Effector memory CD8-positive, alpha-beta T cell (primary cell): ENCODE data around the gene EHD1.
"Not testable (repeated sequence)": the region's sequence is repeated elsewhere in the genome, so short reads cannot be mapped to it uniquely, and the experiment has no call there.

Source experiments
- ATAC-seq: fragments of 150-1000 bp; cut with Tn5 transposase; replicated peaks from 2 replicates; pipeline ENCODE4 v1.10.0; 2021; ENCODE audit warnings: mild to moderate bottlenecking, moderate library complexity
- DNase-seq, 3 experiments: peaks; one replicate each; pipeline ENCODE4 v3.0.0; 2021
- H3K27ac Mint-ChIP-seq, 2 donors: one replicate each; pipeline ENCODE4 v1.8.0; 2022; ENCODE audit warnings: mild to moderate bottlenecking in 2 of 2, mixed read lengths in 2 of 2, moderate library complexity in 2 of 2
- H3K27me3 Mint-ChIP-seq, 2 donors: one replicate each; pipeline ENCODE4 v1.8.0; 2022; ENCODE audit warnings: mixed read lengths in 2 of 2
- H3K36me3 Mint-ChIP-seq: one replicate; pipeline ENCODE4 v1.8.0; 2022; ENCODE audit warnings: mild to moderate bottlenecking, moderate library complexity, mixed read lengths; ENCODE audit not compliant: insufficient read depth
- H3K4me1 Mint-ChIP-seq, 2 donors: one replicate each; pipeline ENCODE4 v1.8.0; 2022; ENCODE audit warnings: low read depth in 2 of 2, mixed read lengths in 2 of 2
- H3K4me3 Mint-ChIP-seq, 2 donors: one replicate each; pipeline ENCODE4 v1.8.0; 2022; ENCODE audit warnings: mild to moderate bottlenecking in 2 of 2, mixed read lengths in 2 of 2, moderate library complexity in 2 of 2
- H3K9me3 Mint-ChIP-seq, 2 donors: one replicate each; pipeline ENCODE4 v1.8.0; 2022; ENCODE audit warnings: mixed read lengths in 2 of 2

The EHD1 gene

GRCh38 chr11:64849598-64850356, 28.6 kb downstream of the EHD1 start:
- DNase-seq (no peak), ATAC-seq (no peak)
- Mint-ChIP-seq H3K4me3 (peak overlapping the region; percentile 31 to 53), H3K36me3 (peaks cover 83% of the 10 kb centered on the region), H3K9me3 (no peaks in the 10 kb centered on the region), H3K4me1 (peaks cover 62 to 67% of the 10 kb centered on the region in 2 donors), H3K27ac (peak overlapping the region; percentile 86 to 90), H3K27me3 (no peaks in the 10 kb centered on the region)

- ATAC-seq = peak; percentile 5
- Mint-ChIP-seq H3K4me1 (peaks cover 55 to 60% of the 10 kb centered on the region in 2 donors), H3K4me3 (peak overlapping the region; percentile 31 to 53), H3K36me3 (peaks cover 77% of the 10 kb centered on the region), H3K27ac (peak overlapping the region; percentile 49 to 86), H3K9me3 (no peaks in the 10 kb centered on the region), H3K27me3 (no peaks in the 10 kb centered on the region)
- DNase-seq = no peak
Observed at GRCh38 chr11:64848826-64849597, 29.4 kb downstream of the EHD1 start.

- DNase-seq (no peak), ATAC-seq (no peak)
- peaks cover 73% of the 10 kb centered on the region for H3K36me3 Mint-ChIP-seq
- H3K27me3 Mint-ChIP-seq = no peaks in the 10 kb centered on the region
- no peaks in the 10 kb centered on the region for H3K9me3 Mint-ChIP-seq
- H3K4me1 Mint-ChIP-seq = peaks cover 57 to 63% of the 10 kb centered on the region in 2 donors
- H3K4me3 Mint-ChIP-seq = peak overlapping the region; percentile 11 to 53
- peak overlapping the region; percentile 19 to 86 for H3K27ac Mint-ChIP-seq
Observed at GRCh38 chr11:64848214-64848825, 30.1 kb downstream of the EHD1 start.

GRCh38 chr11:64846998-64847666, 31.3 kb downstream of the EHD1 start:
- ATAC-seq (peak; percentile 51), DNase-seq (peak; percentile 88 to 91 (median 89))
- Mint-ChIP-seq H3K27me3 (no peaks in the 10 kb centered on the region), H3K9me3 (no peaks in the 10 kb centered on the region), H3K27ac (peak overlapping the region; percentile 13 to 84), H3K36me3 (peaks cover 61% of the 10 kb centered on the region), H3K4me1 (peaks cover 49 to 56% of the 10 kb centered on the region in 2 donors), H3K4me3 (peak overlapping the region; percentile 27)

- Mint-ChIP-seq H3K4me3 (peak overlapping the region; percentile 57 to 75), H3K36me3 (peaks cover 51% of the 10 kb centered on the region), H3K4me1 (peaks cover 35 to 43% of the 10 kb centered on the region in 2 donors)
- not testable (repeated sequence) for H3K27ac Mint-ChIP-seq, ATAC-seq, DNase-seq, H3K27me3 Mint-ChIP-seq, H3K9me3 Mint-ChIP-seq
Observed at GRCh38 chr11:64845776-64846129, 32.7 kb downstream of the EHD1 start.

- Mint-ChIP-seq H3K36me3 (peaks cover 48% of the 10 kb centered on the region), H3K4me1 (peaks cover 35 to 42% of the 10 kb centered on the region in 2 donors), H3K9me3 (no peaks in the 10 kb centered on the region), H3K27me3 (no peaks in the 10 kb centered on the region), H3K27ac (peak overlapping the region; percentile 16 to 86), H3K4me3 (peak overlapping the region; percentile 72 to 75)
- no peak for DNase-seq
- ATAC-seq = no peak
Observed at GRCh38 chr11:64845129-64845775, 33.2 kb downstream of the EHD1 start.

- Mint-ChIP-seq H3K4me3 (peak within 1 kb of the TSS; percentile 72 to 75), H3K27ac (peak within 1 kb of the TSS; percentile 30 to 86), H3K4me1 (peaks cover 33 to 39% of the 10 kb centered on the region in 2 donors), H3K9me3 (no peaks in the 10 kb centered on the region), H3K27me3 (no peaks in the 10 kb centered on the region), H3K36me3 (peaks cover 40% of the 10 kb centered on the region)
- peak; percentile 63 to 66 (median 64) for DNase-seq
- ATAC-seq = peak; percentile 76
Observed at GRCh38 chr11:64844330-64845128, 33.9 kb downstream of the EHD1 start, which contains the start of gene CDC42BPG. CDC42BPG (minus strand) TSS chr11:64844653; CDS start chr11:64844569, 84 bp downstream.

- Mint-ChIP-seq H3K4me1 (peaks cover 25 to 32% of the 10 kb centered on the region in 2 donors), H3K4me3 (peak overlapping the region; percentile 72 to 75), H3K27ac (peak overlapping the region in 1 of 2 donors; percentile 30), H3K36me3 (peaks cover 33% of the 10 kb centered on the region), H3K27me3 (no peaks in the 10 kb centered on the region), H3K9me3 (no peaks in the 10 kb centered on the region)
- DNase-seq (no peak), ATAC-seq (no peak)
Observed at GRCh38 chr11:64843686-64844329, 34.6 kb downstream of the EHD1 start.

GRCh38 chr11:64842851-64843685, 35.4 kb downstream of the EHD1 start:
- DNase-seq (no peak), ATAC-seq (no peak)
- H3K4me1 Mint-ChIP-seq = peaks cover 18 to 25% of the 10 kb centered on the region in 2 donors
- H3K9me3 Mint-ChIP-seq = no peaks in the 10 kb centered on the region
- H3K4me3 Mint-ChIP-seq = peak overlapping the region; percentile 72 to 75
- peaks cover 28% of the 10 kb centered on the region for H3K36me3 Mint-ChIP-seq
- H3K27ac Mint-ChIP-seq = peak overlapping the region in 1 of 2 donors; percentile 30
- H3K27me3 Mint-ChIP-seq = no peaks in the 10 kb centered on the region

- no peaks in the 10 kb centered on the region for H3K27me3 Mint-ChIP-seq
- no peak for ATAC-seq
- peaks cover 15 to 22% of the 10 kb centered on the region in 2 donors for H3K4me1 Mint-ChIP-seq
- peaks cover 25% of the 10 kb centered on the region for H3K36me3 Mint-ChIP-seq
- no peak for DNase-seq
- no peak overlapping the region for H3K27ac Mint-ChIP-seq
- no peak overlapping the region for H3K4me3 Mint-ChIP-seq
- H3K9me3 Mint-ChIP-seq = no peaks in the 10 kb centered on the region
Observed at GRCh38 chr11:64842366-64842759, 36.1 kb downstream of the EHD1 start.
